ENCODE results near the gene COL15A1.

GRCh38 chr9:99116003-99116411 is 172.3 kb downstream of the COL15A1 start:
- no peak for TF ChIP-seq TARDBP (IDR thresholded peaks at IDR 0.05)
- no peak for TF ChIP-seq FOXK2 (IDR thresholded peaks at IDR 0.05)
- no peak for TF ChIP-seq SP1 (IDR thresholded peaks at IDR 0.05)
- TF ChIP-seq FOXM1 (IDR thresholded peaks at IDR 0.05; ENCODE audit: borderline replicate concordance): no peak
- TF ChIP-seq FOXA1 (IDR thresholded peaks at IDR 0.05): no peak
